BLaER1 (cell line): ENCODE results near the gene IFNA16.
"Not testable (repeated sequence)": the region's sequence is repeated elsewhere in the genome, so short reads cannot be mapped to it uniquely, and the experiment has no call there.

Source experiments
- H3K27ac ChIP-seq: shearing (Covaris generic); formaldehyde crosslinking; 2 replicates; pipeline ENCODE4 v1.8.1; 2022
- H3K27me3 ChIP-seq: shearing (Covaris generic); formaldehyde crosslinking; 2 replicates; pipeline ENCODE4 v1.8.1; 2022
- H3K36me3 ChIP-seq: shearing (Covaris generic); formaldehyde crosslinking; 2 replicates; pipeline ENCODE4 v1.8.1; 2022
- H3K4me1 ChIP-seq: shearing (Covaris generic); formaldehyde crosslinking; 2 replicates; pipeline ENCODE4 v1.8.1; 2022
- H3K4me2 ChIP-seq: shearing (Covaris generic); formaldehyde crosslinking; 2 replicates; pipeline ENCODE4 v1.8.1; 2022
- H3K4me3 ChIP-seq: shearing (Covaris generic); formaldehyde crosslinking; 2 replicates; pipeline ENCODE4 v1.8.1; 2022
- H3K9ac ChIP-seq: shearing (Covaris generic); formaldehyde crosslinking; 2 replicates; pipeline ENCODE4 v1.8.1; 2022
- H3K9me3 ChIP-seq: shearing (Covaris generic); formaldehyde crosslinking; 2 replicates; pipeline ENCODE4 v1.8.1; 2022
- H4K20me1 ChIP-seq: shearing (Covaris generic); formaldehyde crosslinking; 2 replicates; pipeline ENCODE4 v1.8.1; 2022
- Cebpa-rat ChIP-seq: shearing (Covaris generic); IDR thresholded peaks from 2 replicates; pipeline ENCODE4 v1.8.1; 2022

The IFNA16 gene

GRCh38 chr9:21234153-21234687 is 17.1 kb upstream of the IFNA16 start:
- TF ChIP-seq Cebpa-rat, result no peak
- no peaks in the 10 kb centered on the region for H3K27me3 ChIP-seq
- no peaks in the 10 kb centered on the region for H4K20me1 ChIP-seq
- H3K4me1 ChIP-seq, result peaks cover 16% of the 10 kb centered on the region
- H3K27ac ChIP-seq, result no peak overlapping the region
- no peak overlapping the region for H3K4me3 ChIP-seq
- no peak overlapping the region for H3K9ac ChIP-seq
- H3K4me2 ChIP-seq, result no peak overlapping the region
- H3K9me3 ChIP-seq, result no peaks in the 10 kb centered on the region
- H3K36me3 ChIP-seq, result no peaks in the 10 kb centered on the region

DNA sequence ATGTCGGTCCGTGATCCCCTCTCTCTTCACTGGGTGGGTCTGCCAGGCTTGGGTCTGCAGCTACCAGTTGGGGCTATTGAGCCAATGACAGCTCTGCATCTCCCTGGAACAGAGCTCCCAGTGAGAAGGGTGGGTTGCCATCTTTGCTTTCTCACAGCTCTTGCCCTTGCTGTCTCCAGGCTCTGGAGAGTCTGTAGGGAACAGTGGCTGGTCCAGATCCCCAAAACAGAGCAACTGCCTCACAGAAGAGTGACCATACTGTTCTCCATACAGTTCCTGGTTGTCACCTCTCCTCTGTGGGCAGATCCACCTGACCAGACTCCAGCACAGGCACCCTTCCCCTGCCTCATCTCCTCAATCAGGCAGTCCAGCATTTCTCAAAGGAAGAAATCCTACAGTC is 16.1 kb upstream of the IFNA16 start:
- H4K20me1 ChIP-seq, result no peaks in the 10 kb centered on the region
- H3K4me2 ChIP-seq, result no peak overlapping the region
- no peaks in the 10 kb centered on the region for H3K27me3 ChIP-seq
- no peak overlapping the region for H3K4me3 ChIP-seq
- H3K4me1 ChIP-seq, result peaks cover 16% of the 10 kb centered on the region
- no peak overlapping the region for H3K9ac ChIP-seq
- H3K27ac ChIP-seq, result no peak overlapping the region
- no peak for TF ChIP-seq Cebpa-rat
- no peaks in the 10 kb centered on the region for H3K36me3 ChIP-seq
- no peaks in the 10 kb centered on the region for H3K9me3 ChIP-seq

DNA sequence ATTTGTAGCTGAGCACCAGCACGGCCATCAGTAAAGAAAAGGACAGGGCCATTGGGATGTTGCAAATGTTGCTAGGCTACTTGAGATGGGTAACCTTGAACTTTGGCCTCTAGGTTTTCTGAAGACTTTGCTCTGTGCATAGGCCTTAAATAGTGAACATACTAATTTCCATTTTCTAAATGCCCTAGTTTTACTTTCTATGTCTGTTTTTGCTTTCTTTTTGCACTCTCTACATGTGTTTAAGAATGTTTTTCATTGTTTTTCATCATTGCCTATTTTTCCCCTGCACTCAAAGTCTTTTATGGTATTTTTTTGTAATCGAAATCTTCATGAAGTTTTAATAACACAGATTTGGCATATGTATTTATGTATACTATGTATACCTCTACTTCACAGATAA is 11.0 kb upstream of the IFNA16 start, which contains the start of gene IFNA17:
TSS of gene IFNA17 (minus strand) at position 101 of the 400 bp plus-strand sequence. CDS start at position 52, 49 bp downstream.
- TF ChIP-seq Cebpa-rat, result no peak
- H3K4me3 ChIP-seq, result no peak within 1 kb of the TSS
- no peaks in the 10 kb centered on the region for H3K9me3 ChIP-seq
- H3K9ac ChIP-seq, result no peak within 1 kb of the TSS
- no peaks in the 10 kb centered on the region for H4K20me1 ChIP-seq
- no peak within 1 kb of the TSS for H3K4me2 ChIP-seq
- no peaks in the 10 kb centered on the region for H3K36me3 ChIP-seq
- H3K27ac ChIP-seq, result no peak within 1 kb of the TSS
- no peaks in the 10 kb centered on the region for H3K4me1 ChIP-seq
- no peaks in the 10 kb centered on the region for H3K27me3 ChIP-seq

DNA sequence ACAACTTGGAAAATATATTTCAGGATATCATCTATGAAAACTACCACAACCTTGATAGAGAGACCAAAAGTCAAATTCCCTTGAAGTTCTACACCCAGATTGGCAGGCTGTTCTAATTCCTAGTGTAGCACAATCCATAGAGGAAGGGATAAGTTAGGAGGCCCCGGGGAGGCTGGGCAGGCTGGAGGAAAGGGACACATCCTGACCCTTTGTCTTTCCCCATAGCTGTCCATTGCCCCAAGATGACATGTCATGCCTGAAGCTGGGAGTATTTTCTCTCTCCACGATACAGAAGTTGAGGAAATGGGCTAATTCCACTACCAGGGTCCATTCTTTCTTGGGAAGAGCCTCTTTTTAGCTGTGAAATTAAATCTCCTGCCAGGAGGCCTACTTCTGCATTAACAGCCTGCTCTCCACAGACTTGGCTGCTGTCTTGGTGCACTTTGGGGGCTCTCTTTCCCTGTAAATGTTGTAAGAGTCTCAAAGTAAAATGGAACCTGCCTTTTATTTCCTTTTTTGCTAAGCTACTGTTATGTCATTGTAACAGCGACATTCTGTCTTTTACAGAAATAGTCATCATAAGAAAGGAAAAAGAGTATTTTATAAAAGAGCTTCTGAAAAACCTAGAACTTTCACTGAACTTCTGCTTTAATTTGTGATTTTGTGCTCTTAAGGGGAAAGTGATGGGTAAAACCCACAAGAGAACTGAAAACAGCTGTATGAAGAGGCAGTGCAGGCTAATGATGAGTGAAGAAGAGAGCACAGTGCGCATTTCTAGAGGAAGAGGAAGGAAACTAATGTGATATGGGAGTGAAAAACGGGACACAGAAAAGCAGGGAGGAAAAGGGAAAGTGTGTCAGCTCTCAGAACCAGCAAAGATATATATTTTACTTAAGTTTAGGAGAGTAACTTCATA is 3.4 kb downstream of the IFNA16 start:
- H3K36me3 ChIP-seq, H4K20me1 ChIP-seq, H3K4me3 ChIP-seq, H3K9me3 ChIP-seq, H3K9ac ChIP-seq, H3K27ac ChIP-seq, H3K4me1 ChIP-seq, H3K4me2 ChIP-seq, H3K27me3 ChIP-seq: not testable (repeated sequence)

DNA sequence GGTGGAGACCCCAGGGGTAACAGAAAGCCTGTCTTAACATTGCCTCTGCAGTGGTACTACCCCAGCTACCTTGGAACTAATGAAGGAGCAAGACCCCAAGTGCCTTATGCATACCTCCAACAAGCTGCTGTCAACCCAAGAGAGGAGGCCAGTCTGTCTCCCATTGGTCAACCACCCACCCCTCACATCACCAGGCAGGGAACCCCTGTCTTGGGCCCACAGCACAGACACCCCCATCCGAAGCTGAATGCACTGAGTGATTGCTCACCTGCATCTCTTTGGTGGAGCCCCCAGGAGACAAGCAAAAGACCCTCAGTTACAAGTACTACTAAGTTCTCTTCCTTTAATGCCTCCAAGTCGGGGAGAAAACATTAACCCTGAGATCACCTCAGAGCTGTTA is 5.0 kb downstream of the IFNA16 start:
- H3K27me3 ChIP-seq, H3K4me2 ChIP-seq, H3K9me3 ChIP-seq, H3K4me3 ChIP-seq, H3K9ac ChIP-seq, H3K27ac ChIP-seq, H3K4me1 ChIP-seq, H4K20me1 ChIP-seq, H3K36me3 ChIP-seq: not testable (repeated sequence)

DNA sequence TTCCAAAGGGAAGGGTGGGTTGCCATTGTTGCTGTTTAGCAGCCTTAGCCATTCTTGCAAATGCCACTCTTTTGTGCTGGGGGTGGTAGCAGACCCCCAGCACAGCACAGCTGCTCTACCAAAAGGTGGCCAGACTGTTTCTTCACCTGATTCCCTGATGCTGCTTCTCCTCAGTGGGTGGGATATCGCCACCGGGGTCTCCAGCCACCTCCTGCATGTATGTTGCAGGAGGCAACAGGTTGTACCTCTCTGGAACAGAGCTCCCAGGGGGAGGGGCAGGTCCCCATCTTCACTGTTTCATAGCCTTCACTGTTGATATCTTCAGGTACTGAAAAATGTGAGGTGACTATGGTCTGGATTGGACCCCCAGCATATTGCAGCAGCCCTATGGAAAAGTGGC is 6.3 kb downstream of the IFNA16 start:
- H3K9me3 ChIP-seq, H3K27ac ChIP-seq, H3K4me1 ChIP-seq, H4K20me1 ChIP-seq, H3K36me3 ChIP-seq, H3K4me2 ChIP-seq, H3K9ac ChIP-seq, H3K27me3 ChIP-seq, H3K4me3 ChIP-seq: not testable (repeated sequence)

- no peaks in the 10 kb centered on the region for H3K9me3 ChIP-seq
- H3K4me3 ChIP-seq, result no peak overlapping the region
- H3K36me3 ChIP-seq, result no peaks in the 10 kb centered on the region
- no peaks in the 10 kb centered on the region for H3K4me1 ChIP-seq
- no peak overlapping the region for H3K9ac ChIP-seq
- no peak overlapping the region for H3K4me2 ChIP-seq
- no peaks in the 10 kb centered on the region for H4K20me1 ChIP-seq
- no peaks in the 10 kb centered on the region for H3K27me3 ChIP-seq
- TF ChIP-seq Cebpa-rat, result no peak
- no peak overlapping the region for H3K27ac ChIP-seq
These were observed 6.8 kb downstream of the IFNA16 start for GRCh38 chr9:21210311-21210710.

GRCh38 chr9:21207043-21207442 is 10.1 kb downstream of the IFNA16 start, which contains the start of gene IFNA10:
TSS of gene IFNA10 (minus strand) at chr9:21207143. CDS start at chr9:21207097, 46 bp downstream.
- H4K20me1 ChIP-seq, H3K4me1 ChIP-seq, H3K4me2 ChIP-seq, H3K4me3 ChIP-seq, H3K9ac ChIP-seq, H3K9me3 ChIP-seq, H3K27ac ChIP-seq, H3K36me3 ChIP-seq, H3K27me3 ChIP-seq: not testable (repeated sequence)

- Histone ChIP-seq H4K20me1 (no peaks in the 10 kb centered on the region), H3K4me1 (no peaks in the 10 kb centered on the region), H3K36me3 (no peaks in the 10 kb centered on the region), H3K9ac (no peak overlapping the region), H3K4me3 (no peak overlapping the region), H3K27me3 (no peaks in the 10 kb centered on the region), H3K4me2 (no peak overlapping the region), H3K27ac (no peak overlapping the region), H3K9me3 (peaks cover 5% of the 10 kb centered on the region; the same call in 1 of the 2 replicates)
- no peak for TF ChIP-seq Cebpa-rat
These were observed 11.9 kb downstream of the IFNA16 start for GRCh38 chr9:21205204-21205603.

DNA sequence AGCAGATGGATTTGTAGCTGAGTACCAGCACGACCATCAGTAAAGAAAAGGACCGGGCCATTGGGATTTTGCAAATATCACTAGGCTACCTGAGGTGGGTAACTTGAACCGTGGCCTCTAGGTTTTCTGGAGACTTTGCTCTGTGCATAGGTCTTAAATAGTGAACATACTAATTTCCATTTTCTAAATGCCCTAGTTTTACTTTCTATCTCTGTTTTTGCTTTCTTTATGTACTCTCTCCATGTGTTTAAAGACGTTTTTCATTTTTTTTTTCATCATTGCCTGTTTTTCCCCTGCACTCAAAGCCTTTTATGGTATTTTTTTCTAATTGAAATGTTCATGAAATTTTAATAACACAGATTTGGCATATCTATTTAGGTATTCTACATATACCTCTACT is 15.0 kb downstream of the IFNA16 start, which contains the start of gene IFNA7:
TSS of gene IFNA7 (minus strand) at position 101 of the 400 bp plus-strand sequence. CDS start at position 61, 40 bp downstream.
- not testable (repeated sequence) for H3K27ac ChIP-seq, H3K9ac ChIP-seq, H3K9me3 ChIP-seq, H3K4me1 ChIP-seq, H3K36me3 ChIP-seq, H3K4me3 ChIP-seq, H4K20me1 ChIP-seq, H3K4me2 ChIP-seq, H3K27me3 ChIP-seq

DNA sequence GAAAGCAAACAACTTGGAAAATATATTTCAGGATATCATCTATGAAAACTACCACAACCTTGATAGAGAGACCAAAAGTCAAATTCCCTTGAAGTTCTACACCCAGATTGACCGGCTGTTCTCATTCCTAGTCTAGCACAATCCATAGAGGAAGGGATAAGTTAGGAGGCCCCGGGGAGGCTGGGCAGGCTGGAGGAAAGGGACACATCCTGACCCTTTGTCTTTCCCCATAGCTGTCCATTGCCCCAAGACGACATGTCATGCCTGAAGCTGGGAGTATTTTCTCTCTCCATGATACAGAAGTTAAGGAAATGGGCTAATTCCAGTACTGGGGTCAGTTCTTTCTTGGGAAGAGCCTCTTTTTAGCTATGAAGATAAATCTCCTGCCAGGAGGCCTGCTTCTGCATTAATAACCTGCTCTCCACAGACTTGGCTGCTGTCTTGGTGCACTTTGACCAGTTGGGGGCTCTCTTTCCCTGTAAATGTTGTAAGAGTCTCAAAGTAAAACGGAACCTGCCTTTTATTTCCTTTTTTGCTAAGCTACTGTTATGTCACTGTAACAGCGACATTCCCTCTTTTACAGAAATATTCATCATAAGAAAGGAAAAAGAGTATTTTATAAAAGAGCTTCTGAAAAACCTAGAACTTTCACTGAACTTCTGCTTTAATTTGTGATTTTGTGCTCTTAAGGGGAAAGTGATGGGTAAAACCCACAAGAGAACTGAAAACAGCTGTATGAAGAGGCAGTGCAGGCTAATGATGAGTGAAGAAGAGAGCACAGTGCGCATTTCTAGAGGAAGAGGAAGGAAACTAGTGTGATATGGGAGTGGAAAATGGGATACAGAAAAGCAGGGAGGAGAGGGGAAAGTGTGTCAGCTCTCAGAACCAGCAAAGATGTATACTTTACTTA is 22.0 kb downstream of the IFNA16 start:
- not testable (repeated sequence) for H4K20me1 ChIP-seq, H3K4me1 ChIP-seq, H3K27me3 ChIP-seq, H3K27ac ChIP-seq, H3K9me3 ChIP-seq, H3K36me3 ChIP-seq, H3K4me3 ChIP-seq, H3K9ac ChIP-seq
- peak overlapping the region; percentile 12; the same call in 1 of the 2 replicates for H3K4me2 ChIP-seq

- H3K27me3 ChIP-seq, H3K4me1 ChIP-seq, H3K9me3 ChIP-seq, H3K9ac ChIP-seq, H3K36me3 ChIP-seq, H3K4me2 ChIP-seq, H4K20me1 ChIP-seq, H3K4me3 ChIP-seq, H3K27ac ChIP-seq: not testable (repeated sequence)
These were observed 29.6 kb downstream of the IFNA16 start, which contains the start of gene IFNA4 for GRCh38 chr9:21187487-21187886. TSS of gene IFNA4 (minus strand) at chr9:21187587. CDS start at chr9:21187531, 56 bp downstream.

DNA sequence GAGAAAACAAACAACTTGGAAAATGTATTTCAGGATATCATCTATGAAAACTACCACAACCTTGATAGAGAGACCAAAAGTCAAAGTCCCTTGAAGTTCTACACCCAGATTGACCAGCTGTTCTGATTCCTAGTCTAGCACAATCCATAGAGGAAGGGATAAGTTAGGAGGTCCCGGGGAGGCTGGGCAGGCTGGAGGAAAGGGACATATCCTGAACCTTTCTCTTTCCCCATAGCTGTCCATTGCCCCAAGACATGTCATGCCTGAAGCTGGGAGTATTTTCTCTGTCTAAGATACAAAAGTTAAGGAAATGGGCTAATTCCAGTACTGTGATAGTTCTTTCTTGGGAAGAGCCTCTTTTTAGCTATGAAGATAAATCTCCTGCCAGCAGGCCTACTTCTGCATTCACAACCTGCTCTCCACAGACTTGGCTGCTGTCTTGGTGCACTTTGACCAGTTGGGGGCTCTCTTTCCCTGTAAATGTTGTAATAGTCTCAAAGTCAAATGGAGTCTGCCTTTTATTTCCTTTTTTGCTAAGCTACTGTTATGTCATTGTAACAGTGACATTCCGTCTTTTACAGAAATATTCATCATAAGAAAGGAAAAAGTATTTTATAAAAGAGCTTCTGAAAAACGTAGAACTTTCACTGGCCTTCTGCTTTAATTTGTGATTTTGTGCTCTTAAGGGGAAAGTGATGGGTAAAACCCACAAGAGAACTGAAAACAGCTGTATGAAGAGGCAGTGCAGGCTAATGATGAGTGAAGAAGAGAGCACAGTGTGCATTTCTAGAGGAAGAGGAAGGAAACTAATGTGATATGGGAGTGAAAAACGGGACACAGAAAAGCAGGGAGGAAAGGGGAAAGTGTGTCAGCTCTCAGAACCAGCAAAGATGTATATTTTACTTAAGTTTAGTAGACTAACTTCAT is 34.0 kb downstream of the IFNA16 start:
- H3K4me2 ChIP-seq, H3K9ac ChIP-seq, H3K4me1 ChIP-seq: not testable (repeated sequence)

More for the DNA sequence above, 34.0 kb downstream of the IFNA16 start:
- H3K4me3 ChIP-seq, H3K27me3 ChIP-seq, H3K27ac ChIP-seq, H3K9me3 ChIP-seq, H3K36me3 ChIP-seq, H4K20me1 ChIP-seq: not testable (repeated sequence)
